GM12878 (cell line): ENCODE data around the gene KIFC3.

ENCODE experiments used
- CTCF ChIP-seq, 3 experiments: IDR thresholded peaks in 2 of 3; conservative IDR thresholded peaks in 1 of 3; 2 replicates each; pipeline ENCODE4 v1.5.1; 2011; ENCODE audit warnings: low read depth in 3 of 3, low read length in 3 of 3, mild to moderate bottlenecking in 3 of 3, control low read depth in 2 of 3, moderate library complexity in 2 of 3, inconsistent platforms in 1 of 3, mixed read lengths in 1 of 3; ENCODE audit not compliant: control insufficient read depth in 2 of 3, insufficient read depth in 1 of 3; ENCODE audit errors: extremely low read depth in 1 of 3
- EED ChIP-seq: sonication (generic); IDR thresholded peaks from 2 replicates; pipeline ENCODE4 v1.6.1; 2016; ENCODE audit warnings: antibody characterized with exemption, low read depth
- HDAC6 ChIP-seq: fragments of 200-600 bp; sonication (generic); IDR thresholded peaks from one replicate; pipeline ENCODE4 v1.8.0; 2017; ENCODE audit warnings: antibody characterized with exemption; ENCODE audit not compliant: unreplicated experiment
- POLR2A ChIP-seq: IDR thresholded peaks from 2 replicates; pipeline ENCODE4 v1.6.1; 2011; ENCODE audit warnings: low read depth, mild to moderate bottlenecking, low read length
- POLR2AphosphoS5 ChIP-seq: IDR thresholded peaks from 2 replicates; pipeline ENCODE4 v1.6.1; 2011; ENCODE audit warnings: mild to moderate bottlenecking, low read length, inconsistent platforms
- POU2F2 ChIP-seq: IDR thresholded peaks from 3 replicates; pipeline ENCODE4 v1.6.1; 2011; ENCODE audit warnings: low read depth, mild to moderate bottlenecking, low read length, borderline replicate concordance
- RAD21 ChIP-seq: IDR thresholded peaks from 2 replicates; pipeline ENCODE4 v1.6.1; 2011; ENCODE audit warnings: mild to moderate bottlenecking, low read depth, low read length, moderate library complexity; ENCODE audit not compliant: insufficient read depth
- SMC3 ChIP-seq: IDR thresholded peaks from 2 replicates; pipeline ENCODE4 v1.6.1; 2011; ENCODE audit warnings: low read length, improper control_type of control experiment, borderline replicate concordance
- TF ChIP-seq, protein P1 (sequence below): IDR thresholded peaks from 2 replicates; pipeline ENCODE4 v1.6.1; 2012; ENCODE audit warnings: low read length, inconsistent platforms
- TF ChIP-seq, protein P2 (sequence below): fragments of 450-650 bp; IDR thresholded peaks from 2 replicates; pipeline ENCODE4 v1.6.1; 2016; ENCODE audit warnings: mild to moderate bottlenecking
- TF ChIP-seq, protein P3 (sequence below): IDR thresholded peaks from 2 replicates; pipeline ENCODE4 v1.6.1; 2011; ENCODE audit warnings: low read depth, low read length, improper control_type of control experiment, borderline replicate concordance

DNA sequence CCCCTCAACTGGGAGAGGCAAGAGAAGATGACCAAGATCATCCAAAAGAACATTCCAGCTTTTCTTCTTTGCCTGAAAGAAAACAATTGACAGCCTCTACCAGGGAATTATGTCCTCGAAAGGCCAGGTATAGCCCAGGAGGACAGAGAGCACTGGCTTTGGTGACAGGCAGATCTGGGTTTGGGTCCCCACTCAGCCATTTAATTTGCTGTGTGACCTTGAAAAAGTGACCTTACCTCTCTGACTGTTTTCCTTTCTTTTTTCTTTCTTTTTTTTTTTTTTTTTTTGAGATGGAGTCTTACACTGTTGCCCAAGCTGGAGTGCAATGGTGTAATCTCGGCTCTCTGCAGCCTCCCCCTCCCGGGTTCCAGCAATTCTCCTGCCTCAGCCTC, 27.7 kb upstream of the KIFC3 start:
- TF ChIP-seq SMC3 (no peak), HDAC6 (no peak), POLR2A (no peak), RAD21 (no peak), EED (no peak), POU2F2 (no peak), CTCF (IDR thresholded peaks at IDR 0.05 in 2 of 3, conservative IDR thresholded peaks at IDR 0.05 in 1 of 3; ENCODE audit: control insufficient read depth in 2 of 3, extremely low read depth in 1 of 3, insufficient read depth in 1 of 3, low read depth in 3 of 3, low read length in 3 of 3) (no peak), POLR2AphosphoS5 (no peak)
- TF ChIP-seq, protein P1, sequence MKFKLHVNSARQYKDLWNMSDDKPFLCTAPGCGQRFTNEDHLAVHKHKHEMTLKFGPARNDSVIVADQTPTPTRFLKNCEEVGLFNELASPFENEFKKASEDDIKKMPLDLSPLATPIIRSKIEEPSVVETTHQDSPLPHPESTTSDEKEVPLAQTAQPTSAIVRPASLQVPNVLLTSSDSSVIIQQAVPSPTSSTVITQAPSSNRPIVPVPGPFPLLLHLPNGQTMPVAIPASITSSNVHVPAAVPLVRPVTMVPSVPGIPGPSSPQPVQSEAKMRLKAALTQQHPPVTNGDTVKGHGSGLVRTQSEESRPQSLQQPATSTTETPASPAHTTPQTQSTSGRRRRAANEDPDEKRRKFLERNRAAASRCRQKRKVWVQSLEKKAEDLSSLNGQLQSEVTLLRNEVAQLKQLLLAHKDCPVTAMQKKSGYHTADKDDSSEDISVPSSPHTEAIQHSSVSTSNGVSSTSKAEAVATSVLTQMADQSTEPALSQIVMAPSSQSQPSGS = no peak
- TF ChIP-seq, protein P2, sequence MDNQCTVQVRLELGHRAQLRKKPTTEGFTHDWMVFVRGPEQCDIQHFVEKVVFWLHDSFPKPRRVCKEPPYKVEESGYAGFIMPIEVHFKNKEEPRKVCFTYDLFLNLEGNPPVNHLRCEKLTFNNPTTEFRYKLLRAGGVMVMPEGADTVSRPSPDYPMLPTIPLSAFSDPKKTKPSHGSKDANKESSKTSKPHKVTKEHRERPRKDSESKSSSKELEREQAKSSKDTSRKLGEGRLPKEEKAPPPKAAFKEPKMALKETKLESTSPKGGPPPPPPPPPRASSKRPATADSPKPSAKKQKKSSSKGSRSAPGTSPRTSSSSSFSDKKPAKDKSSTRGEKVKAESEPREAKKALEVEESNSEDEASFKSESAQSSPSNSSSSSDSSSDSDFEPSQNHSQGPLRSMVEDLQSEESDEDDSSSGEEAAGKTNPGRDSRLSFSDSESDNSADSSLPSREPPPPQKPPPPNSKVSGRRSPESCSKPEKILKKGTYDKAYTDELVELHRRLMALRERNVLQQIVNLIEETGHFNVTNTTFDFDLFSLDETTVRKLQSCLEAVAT = no peak
- TF ChIP-seq, protein P3, sequence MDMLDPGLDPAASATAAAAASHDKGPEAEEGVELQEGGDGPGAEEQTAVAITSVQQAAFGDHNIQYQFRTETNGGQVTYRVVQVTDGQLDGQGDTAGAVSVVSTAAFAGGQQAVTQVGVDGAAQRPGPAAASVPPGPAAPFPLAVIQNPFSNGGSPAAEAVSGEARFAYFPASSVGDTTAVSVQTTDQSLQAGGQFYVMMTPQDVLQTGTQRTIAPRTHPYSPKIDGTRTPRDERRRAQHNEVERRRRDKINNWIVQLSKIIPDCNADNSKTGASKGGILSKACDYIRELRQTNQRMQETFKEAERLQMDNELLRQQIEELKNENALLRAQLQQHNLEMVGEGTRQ = no peak
